ENCODE data around the gene GANAB. TPM values are rescaled to one million over a fixed set of nuclear protein-coding genes. Genes with fewer than 3 reads are reported as not detected.

GANAB gene
- total RNA-seq, 1 donor = 211 TPM

DNA sequence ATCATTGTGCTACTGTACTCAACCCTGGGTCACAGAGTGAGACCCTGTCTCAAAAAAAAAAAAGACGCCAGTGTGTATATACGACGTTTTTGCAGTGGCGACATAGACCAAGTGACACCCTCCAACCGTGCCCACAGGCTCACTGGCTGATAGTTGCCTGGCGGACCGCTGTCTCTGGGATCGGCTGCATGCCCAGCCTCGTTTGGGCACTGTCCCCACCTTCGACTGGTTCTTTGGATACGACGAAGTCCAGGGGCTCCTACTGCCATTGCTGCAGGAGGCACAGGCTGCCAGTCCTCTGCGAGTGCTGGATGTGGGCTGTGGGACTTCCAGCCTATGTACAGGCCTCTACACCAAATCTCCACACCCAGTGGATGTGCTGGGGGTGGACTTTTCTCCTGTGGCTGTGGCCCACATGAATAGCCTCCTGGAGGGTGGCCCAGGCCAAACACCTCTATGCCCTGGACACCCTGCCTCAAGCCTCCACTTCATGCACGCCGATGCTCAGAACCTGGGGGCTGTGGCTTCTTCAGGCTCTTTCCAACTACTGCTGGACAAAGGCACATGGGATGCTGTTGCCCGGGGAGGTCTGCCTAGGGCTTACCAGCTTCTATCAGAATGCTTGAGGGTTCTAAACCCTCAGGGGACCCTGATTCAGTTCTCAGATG is 20.0 kb upstream of the GANAB start:
- DNase-seq (ENCODE audit: low read depth) = no peak
- H3K4me3 ChIP-seq (ENCODE audit: low read depth, low read length) = peak overlapping the region; percentile 92
- TF ChIP-seq, protein P1, sequence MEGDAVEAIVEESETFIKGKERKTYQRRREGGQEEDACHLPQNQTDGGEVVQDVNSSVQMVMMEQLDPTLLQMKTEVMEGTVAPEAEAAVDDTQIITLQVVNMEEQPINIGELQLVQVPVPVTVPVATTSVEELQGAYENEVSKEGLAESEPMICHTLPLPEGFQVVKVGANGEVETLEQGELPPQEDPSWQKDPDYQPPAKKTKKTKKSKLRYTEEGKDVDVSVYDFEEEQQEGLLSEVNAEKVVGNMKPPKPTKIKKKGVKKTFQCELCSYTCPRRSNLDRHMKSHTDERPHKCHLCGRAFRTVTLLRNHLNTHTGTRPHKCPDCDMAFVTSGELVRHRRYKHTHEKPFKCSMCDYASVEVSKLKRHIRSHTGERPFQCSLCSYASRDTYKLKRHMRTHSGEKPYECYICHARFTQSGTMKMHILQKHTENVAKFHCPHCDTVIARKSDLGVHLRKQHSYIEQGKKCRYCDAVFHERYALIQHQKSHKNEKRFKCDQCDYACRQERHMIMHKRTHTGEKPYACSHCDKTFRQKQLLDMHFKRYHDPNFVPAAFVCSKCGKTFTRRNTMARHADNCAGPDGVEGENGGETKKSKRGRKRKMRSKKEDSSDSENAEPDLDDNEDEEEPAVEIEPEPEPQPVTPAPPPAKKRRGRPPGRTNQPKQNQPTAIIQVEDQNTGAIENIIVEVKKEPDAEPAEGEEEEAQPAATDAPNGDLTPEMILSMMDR (IDR thresholded peaks at IDR 0.05; ENCODE audit: insufficient read depth, low read depth, low read length) = no peak

DNA sequence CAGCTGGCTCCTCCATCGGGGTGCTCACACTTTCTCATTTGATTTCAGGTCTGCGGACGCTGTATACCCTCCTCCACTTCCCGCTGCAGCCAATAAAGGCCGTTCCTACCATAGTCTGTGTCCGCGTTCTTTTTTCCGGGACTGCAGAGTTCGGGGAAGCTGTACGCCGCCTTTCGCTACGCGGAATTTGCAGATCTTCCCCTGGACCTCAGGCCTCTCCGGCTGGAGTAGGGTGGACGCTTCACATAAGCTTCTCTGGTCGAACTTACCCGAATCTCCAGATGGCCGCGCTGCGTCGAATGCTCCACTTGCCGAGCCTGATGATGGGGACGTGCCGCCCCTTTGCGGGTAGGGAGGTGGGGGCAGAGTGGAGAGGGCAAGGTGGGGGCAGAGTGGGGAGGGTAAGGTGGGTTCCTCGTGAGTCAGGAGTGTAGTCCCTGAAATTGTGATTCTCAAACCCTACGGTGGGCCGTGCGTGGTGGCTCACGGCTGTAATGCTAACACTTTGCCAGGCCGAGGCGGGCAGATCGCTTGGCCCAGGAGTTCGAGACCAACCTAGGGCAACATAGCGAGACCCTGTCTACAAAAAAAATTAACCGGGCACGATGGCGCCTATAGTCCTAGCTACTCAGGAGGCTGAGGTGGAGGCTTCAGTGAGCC is 19.3 kb upstream of the GANAB start:
- peak; percentile 79 for DNase-seq (ENCODE audit: low read depth)
- TF ChIP-seq, protein P1 (IDR thresholded peaks at IDR 0.05; ENCODE audit: insufficient read depth, low read depth, low read length) = no peak
- peak overlapping the region; percentile 92 for H3K4me3 ChIP-seq (ENCODE audit: low read depth, low read length)

DNA sequence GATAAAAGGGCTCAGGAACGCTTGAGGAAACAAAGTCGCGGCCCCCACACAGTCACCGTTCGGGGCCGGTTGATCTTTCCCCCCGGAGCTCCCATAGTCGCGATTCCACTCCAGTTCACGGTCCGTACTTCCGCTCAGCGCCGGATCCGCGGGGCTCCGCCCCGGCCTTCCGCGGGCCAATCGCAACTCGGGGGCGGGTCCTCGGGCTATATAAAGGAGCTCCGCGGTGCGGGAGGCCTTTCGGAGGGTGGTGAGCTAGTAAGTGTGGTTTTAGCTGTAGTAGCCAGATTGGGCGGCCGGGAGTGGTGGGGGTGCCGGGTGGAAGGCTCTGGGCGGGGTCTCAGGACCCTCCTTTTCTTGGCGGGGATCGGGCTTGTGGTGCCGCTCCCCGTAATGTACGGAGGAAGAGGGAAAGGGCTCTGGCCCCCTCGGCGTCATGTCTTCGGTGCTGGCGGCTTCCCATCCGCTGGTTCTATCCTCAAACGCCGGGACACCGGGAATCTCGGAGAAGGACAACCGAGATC is 18.7 kb upstream of the GANAB start, which contains the start of the genes C11orf98 and CSKMT:
Gene C11orf98, minus strand, starts transcription at position 136 of the 524 bp plus-strand sequence. Its CDS starts 41 bp downstream, at position 95.
Gene CSKMT, plus strand, starts transcription at position 238 of the 524 bp plus-strand sequence. CDS start 568 bp downstream, outside the sequence.
- H3K4me3 ChIP-seq (ENCODE audit: low read depth, low read length) = peak within 1 kb of the TSS; percentile 92
- peak; percentile 94 for DNase-seq (ENCODE audit: low read depth)
- TF ChIP-seq, protein P1 (IDR thresholded peaks at IDR 0.05; ENCODE audit: insufficient read depth, low read depth, low read length) = no peak

DNA sequence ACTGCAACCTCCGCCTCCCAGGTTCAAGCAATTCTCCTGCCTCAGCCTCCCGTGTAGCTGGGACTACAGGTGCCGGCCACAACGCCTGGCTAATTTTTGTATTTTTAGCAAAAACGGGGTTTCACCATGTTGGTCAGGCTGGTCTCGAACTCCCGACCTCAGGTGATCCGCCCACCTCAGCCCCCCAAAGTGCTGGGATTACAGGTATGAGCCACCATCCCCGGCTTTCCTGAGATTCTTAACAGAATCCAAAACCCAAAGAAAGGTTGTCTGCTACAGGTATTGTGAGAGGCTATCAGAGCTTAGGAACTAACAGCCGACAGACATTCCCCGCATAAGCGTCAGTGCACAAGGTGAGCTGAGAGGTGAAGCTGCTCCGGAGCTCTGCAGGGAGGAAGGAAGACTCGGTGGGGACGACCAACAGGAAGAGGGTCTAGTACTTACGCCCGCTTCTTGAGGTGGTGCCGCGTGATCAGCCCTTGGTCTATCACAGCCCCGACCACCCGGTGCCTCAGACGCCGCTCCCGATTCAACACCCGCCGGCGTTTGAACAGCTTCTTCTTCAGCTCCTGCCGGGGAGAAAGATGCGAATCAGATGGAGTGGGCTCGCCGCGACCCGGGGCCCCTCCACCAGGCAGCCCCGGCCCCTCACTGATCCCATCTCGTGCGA is 18.1 kb upstream of the GANAB start:
- DNase-seq (ENCODE audit: low read depth) = peak; percentile 50
- TF ChIP-seq, protein P1 (IDR thresholded peaks at IDR 0.05; ENCODE audit: insufficient read depth, low read depth, low read length) = no peak
- H3K4me3 ChIP-seq (ENCODE audit: low read depth, low read length) = peak overlapping the region; percentile 92

DNA sequence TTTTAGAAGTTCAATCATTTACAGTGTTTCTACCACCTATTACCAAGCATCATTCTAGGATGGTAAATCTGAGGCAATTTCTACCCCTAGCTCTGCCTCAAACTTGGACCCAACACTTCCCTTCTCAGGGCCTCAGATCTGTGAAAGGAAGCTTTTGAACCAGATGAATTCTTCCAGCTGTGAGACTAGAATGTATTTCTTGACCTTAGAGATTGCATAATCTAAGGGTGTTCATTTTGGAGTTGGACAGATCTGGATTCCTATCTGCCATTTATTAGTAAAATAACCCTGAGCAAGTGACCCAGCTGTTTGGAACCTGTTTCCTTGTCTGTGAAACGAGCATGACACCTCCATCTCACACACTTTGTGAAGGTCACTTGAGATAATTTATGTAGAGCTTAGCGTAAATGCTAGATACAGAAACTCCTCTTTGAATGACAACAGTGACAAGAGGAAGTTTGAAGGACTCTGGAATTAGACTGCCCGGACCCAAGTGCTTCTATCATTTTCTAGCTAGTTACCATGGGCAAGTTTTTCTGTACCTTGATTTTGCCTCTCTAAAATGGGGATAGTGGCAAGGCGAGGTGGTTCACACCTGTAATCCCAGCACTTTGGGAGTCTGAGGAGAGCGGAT is 10.5 kb upstream of the GANAB start:
- TF ChIP-seq, protein P1 (IDR thresholded peaks at IDR 0.05; ENCODE audit: insufficient read depth, low read depth, low read length) = no peak
- peak; percentile 53 for DNase-seq (ENCODE audit: low read depth)

DNA sequence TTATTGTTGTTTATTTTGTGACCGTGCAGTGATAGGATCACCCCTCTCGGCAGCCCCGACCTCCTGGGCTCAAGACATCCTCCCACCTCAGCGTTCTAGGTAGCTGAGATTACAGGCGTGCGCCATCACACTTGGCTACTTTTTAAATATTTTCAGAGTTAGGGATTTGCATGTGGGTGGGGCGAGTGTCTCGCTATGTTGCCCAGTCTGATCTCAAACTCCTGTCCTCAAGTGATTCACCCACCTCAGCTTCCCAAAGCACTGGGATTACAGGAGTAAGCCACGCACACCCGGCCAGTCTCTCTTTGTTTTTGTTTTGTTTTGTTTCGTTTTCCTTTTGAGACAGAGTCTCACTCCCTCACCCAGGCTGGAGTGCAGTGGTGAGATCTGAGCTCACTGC is 7.9 kb upstream of the GANAB start:
- peak; percentile 23 for DNase-seq (ENCODE audit: low read depth)

More for the DNA sequence above, 10.5 kb upstream of the GANAB start:
- no peak overlapping the region for H3K4me3 ChIP-seq (ENCODE audit: low read depth, low read length)

More for the DNA sequence above, 7.9 kb upstream of the GANAB start:
- no peak overlapping the region for H3K4me3 ChIP-seq (ENCODE audit: low read depth, low read length)
- TF ChIP-seq, protein P1 (IDR thresholded peaks at IDR 0.05; ENCODE audit: insufficient read depth, low read depth, low read length) = no peak
